CD14-positive monocyte (primary cell): ENCODE results near the gene PLOD2. TPM values are rescaled to one million over a fixed set of nuclear protein-coding genes. Genes with fewer than 3 reads are reported as not detected.

ENCODE experiments used
- DNase-seq, 3 donors: peaks; one replicate each; pipeline ENCODE4 v3.0.0-alpha.2; 2011 to 2022
- H2AFZ ChIP-seq: 2 replicates; pipeline ENCODE4 v1.6.0; 2012; ENCODE audit warnings: mild to moderate bottlenecking, low read depth, low read length, inconsistent platforms; ENCODE audit not compliant: insufficient read depth, poor library complexity, severe bottlenecking
- H3K27ac ChIP-seq, 2 donors: 1 replicate in 1 of 2; 2 replicates in 1 of 2; pipeline ENCODE4 v1.5.1; 2012 to 2013; ENCODE audit warnings: low read length in 2 of 2, control low read depth in 1 of 2, inconsistent platforms in 1 of 2, low read depth in 1 of 2, mild to moderate bottlenecking in 1 of 2
- H3K27me3 ChIP-seq, 2 donors: one replicate each; pipeline versions ENCODE4 v1.6.0 to v1.6.1; 2011 to 2013; ENCODE audit warnings: low read length in 2 of 2; ENCODE audit not compliant: control insufficient read depth in 2 of 2, insufficient read depth in 2 of 2
- H3K36me3 ChIP-seq, 2 donors: replicated peaks in 1 of 2; 1 replicate in 1 of 2; 2 replicates in 1 of 2; pipeline versions ENCODE4 v1.5.1 to v1.6.1; 2012 to 2013; ENCODE audit warnings: low read length in 2 of 2, control low read depth in 1 of 2, inconsistent platforms in 1 of 2, mild to moderate bottlenecking in 1 of 2; ENCODE audit not compliant: insufficient read depth in 2 of 2, control insufficient read depth in 1 of 2
- H3K4me1 ChIP-seq, 2 donors: 1 replicate in 1 of 2; 2 replicates in 1 of 2; pipeline versions ENCODE4 v1.5.1 to v1.6.1; 2012 to 2013; ENCODE audit warnings: low read length in 2 of 2, control low read depth in 1 of 2, inconsistent platforms in 1 of 2, mild to moderate bottlenecking in 1 of 2, moderate library complexity in 1 of 2; ENCODE audit not compliant: insufficient read depth in 2 of 2, control insufficient read depth in 1 of 2
- H3K4me2 ChIP-seq: replicated peaks from 2 replicates; pipeline ENCODE3; 2012; ENCODE audit warnings: low read length, moderate library complexity, mild to moderate bottlenecking; ENCODE audit not compliant: poor library complexity, severe bottlenecking; ENCODE audit errors: extremely low read depth
- H3K4me3 ChIP-seq, 3 experiments: fragments of 200-600 bp in 1 of 3; sonication (generic) in 1 of 3; replicated peaks in 1 of 3; 1 replicate in 2 of 3; 2 replicates in 1 of 3; pipeline ENCODE4 v1.5.1; 2011 to 2013; ENCODE audit warnings: low read length in 3 of 3, mild to moderate bottlenecking in 3 of 3, control low read depth in 2 of 3, low read depth in 2 of 3, inconsistent platforms in 1 of 3, moderate library complexity in 1 of 3
- H3K79me2 ChIP-seq: 2 replicates; pipeline ENCODE4 v1.6.0; 2012; ENCODE audit warnings: mild to moderate bottlenecking, control low read depth, inconsistent platforms, low read length, moderate library complexity; ENCODE audit not compliant: insufficient read depth
- H3K9ac ChIP-seq: 2 replicates; pipeline ENCODE4 v1.6.0; 2017; ENCODE audit warnings: low read length, mild to moderate bottlenecking; ENCODE audit not compliant: insufficient read depth, poor library complexity, severe bottlenecking
- H3K9me3 ChIP-seq, 2 donors: replicated peaks in 1 of 2; 1 replicate in 1 of 2; 2 replicates in 1 of 2; pipeline versions ENCODE4 v1.5.1 to v1.6.1; 2012 to 2013; ENCODE audit warnings: low read length in 2 of 2, control low read depth in 1 of 2; ENCODE audit not compliant: control insufficient read depth in 1 of 2, insufficient read depth in 1 of 2
- H4K20me1 ChIP-seq: 2 replicates; pipeline ENCODE4 v1.6.0; 2012; ENCODE audit warnings: mild to moderate bottlenecking, low read length, control low read depth, moderate library complexity; ENCODE audit not compliant: insufficient read depth
- H3K27ac Mint-ChIP-seq, 7 donors: one replicate each; pipeline ENCODE4 v1.8.0; 2020; ENCODE audit warnings: mild to moderate bottlenecking in 7 of 7, mixed read lengths in 7 of 7, moderate library complexity in 6 of 7, inconsistent platforms in 2 of 7
- H3K27me3 Mint-ChIP-seq, 3 donors: one replicate each; pipeline ENCODE4 v1.8.0; 2021 to 2022; ENCODE audit warnings: low read depth in 3 of 3, mild to moderate bottlenecking in 3 of 3, mixed read lengths in 3 of 3, moderate library complexity in 3 of 3, inconsistent platforms in 1 of 3
- H3K36me3 Mint-ChIP-seq, 2 donors: one replicate each; pipeline ENCODE4 v1.8.0; 2020; ENCODE audit warnings: mixed read lengths in 2 of 2, inconsistent platforms in 1 of 2, mild to moderate bottlenecking in 1 of 2
- H3K4me1 Mint-ChIP-seq: one replicate; pipeline ENCODE4 v1.8.0; 2020; ENCODE audit warnings: mild to moderate bottlenecking, mixed read lengths
- H3K4me3 Mint-ChIP-seq, 2 donors: one replicate each; pipeline ENCODE4 v1.8.0; 2020; ENCODE audit warnings: mild to moderate bottlenecking in 2 of 2, mixed read lengths in 2 of 2, moderate library complexity in 1 of 2
- H3K9me3 Mint-ChIP-seq, 7 donors: one replicate each; pipeline ENCODE4 v1.8.0; 2020 to 2022; ENCODE audit warnings: mixed read lengths in 7 of 7, mild to moderate bottlenecking in 6 of 7, moderate library complexity in 6 of 7, inconsistent platforms in 2 of 7
- CTCF ChIP-seq: fragments of 200-600 bp; IDR thresholded peaks from one replicate; pipeline ENCODE4 v1.8.0; 2022; ENCODE audit warnings: antibody characterized with exemption, mild to moderate bottlenecking
- WGBS: methylation state at CpG from one replicate; pipeline ENCODE4 v1.1.5; 2013; ENCODE audit warnings: missing lambda C conversion rate; ENCODE audit not compliant: insufficient coverage; 5-methylcytosine and 5-hydroxymethylcytosine counted together
- intact Hi-C, 2 donors: fragments of 100-400 bp; cut with micrococcal nuclease; formaldehyde crosslinking; loops; one replicate each; pipeline versions ENCODE4 v1.15.0 to v1.15.1; 2023
- polyA plus RNA-seq, 3 donors: library from polyadenylated mRNA; depleted of rRNA in 1 of 3; unstranded in 2 of 3; stranded (reverse) in 1 of 3; fragments of 300-500 nt in 2 of 3; fragments of >200 nt in 1 of 3; fragmentation: Illumina TruSeq in 2 of 3; gene quantifications; 1 replicate in 2 of 3; 2 replicates in 1 of 3; pipeline ENCODE4 v1.2.3, GENCODE V29; 2012 to 2021

PLOD2 gene
- polyA plus RNA-seq, 3 donors = not detected

GRCh38 chr3:146145642-146146041 lies 15.3 kb downstream of the PLOD2 start:
- H3K4me1 Mint-ChIP-seq = peaks cover 13% of the 10 kb centered on the region
- WGBS = no CpG with 5 or more reads among the region's 1 CpG
- H3K27me3 ChIP-seq = no peaks in the 10 kb centered on the region
- H3K4me3 Mint-ChIP-seq = no peak overlapping the region
- H3K36me3 Mint-ChIP-seq = no peaks in the 10 kb centered on the region
- H3K79me2 ChIP-seq = no peaks in the 10 kb centered on the region
- H3K27ac Mint-ChIP-seq = no peak overlapping the region
- intact Hi-C loops = no loop called here
- no peaks in the 10 kb centered on the region for H4K20me1 ChIP-seq
- no peak for DNase-seq
- H3K4me2 ChIP-seq = no peak overlapping the region
- H3K9me3 Mint-ChIP-seq = no peaks in the 10 kb centered on the region
- no peaks in the 10 kb centered on the region for H3K9me3 ChIP-seq
- no peak overlapping the region for H3K27ac ChIP-seq
- H3K9ac ChIP-seq = no peak overlapping the region
- no peak overlapping the region for H3K4me3 ChIP-seq
- H3K4me1 ChIP-seq = peaks cover 0 to 11% of the 10 kb centered on the region in 2 donors
- H2AFZ ChIP-seq = no peak overlapping the region
- no peaks in the 10 kb centered on the region for H3K27me3 Mint-ChIP-seq
- TF ChIP-seq CTCF = no peak
- H3K36me3 ChIP-seq = no peaks in the 10 kb centered on the region

GRCh38 chr3:146142757-146143156 lies 18.2 kb downstream of the PLOD2 start:
- DNase-seq = no peak
- WGBS = no CpG with 5 or more reads among the region's 3 CpGs
- H3K9me3 ChIP-seq = no peaks in the 10 kb centered on the region

More at GRCh38 chr3:146142757-146143156, 18.2 kb downstream of the PLOD2 start:
- Mint-ChIP-seq H3K27ac (no peak overlapping the region), H3K36me3 (no peaks in the 10 kb centered on the region), H3K4me3 (no peak overlapping the region), H3K27me3 (no peaks in the 10 kb centered on the region), H3K9me3 (no peaks in the 10 kb centered on the region), H3K4me1 (no peaks in the 10 kb centered on the region)
- no peaks in the 10 kb centered on the region for H4K20me1 ChIP-seq
- H3K4me3 ChIP-seq = no peak overlapping the region
- no peaks in the 10 kb centered on the region for H3K27me3 ChIP-seq
- no peaks in the 10 kb centered on the region for H3K4me1 ChIP-seq
- H3K79me2 ChIP-seq = no peaks in the 10 kb centered on the region
- H2AFZ ChIP-seq = no peak overlapping the region
- intact Hi-C loops = no loop called here
- no peak for TF ChIP-seq CTCF
- H3K36me3 ChIP-seq = no peaks in the 10 kb centered on the region
- no peak overlapping the region for H3K4me2 ChIP-seq
- H3K9ac ChIP-seq = no peak overlapping the region
- H3K27ac ChIP-seq = no peak overlapping the region
